HG03025 (cell line): ENCODE results near the gene ABHD16A.
"Not testable (repeated sequence)": the region's sequence is repeated elsewhere in the genome, so short reads cannot be mapped to it uniquely, and the experiment has no call there.

ENCODE experiments used
- ATAC-seq: cut with Tn5 transposase; IDR thresholded peaks from one replicate; pipeline ENCODE4 v1.9.1; 2021; ENCODE audit warnings: mild to moderate bottlenecking, moderate library complexity; ENCODE audit not compliant: unreplicated experiment, low FRiP score

Gene ABHD16A

DNA sequence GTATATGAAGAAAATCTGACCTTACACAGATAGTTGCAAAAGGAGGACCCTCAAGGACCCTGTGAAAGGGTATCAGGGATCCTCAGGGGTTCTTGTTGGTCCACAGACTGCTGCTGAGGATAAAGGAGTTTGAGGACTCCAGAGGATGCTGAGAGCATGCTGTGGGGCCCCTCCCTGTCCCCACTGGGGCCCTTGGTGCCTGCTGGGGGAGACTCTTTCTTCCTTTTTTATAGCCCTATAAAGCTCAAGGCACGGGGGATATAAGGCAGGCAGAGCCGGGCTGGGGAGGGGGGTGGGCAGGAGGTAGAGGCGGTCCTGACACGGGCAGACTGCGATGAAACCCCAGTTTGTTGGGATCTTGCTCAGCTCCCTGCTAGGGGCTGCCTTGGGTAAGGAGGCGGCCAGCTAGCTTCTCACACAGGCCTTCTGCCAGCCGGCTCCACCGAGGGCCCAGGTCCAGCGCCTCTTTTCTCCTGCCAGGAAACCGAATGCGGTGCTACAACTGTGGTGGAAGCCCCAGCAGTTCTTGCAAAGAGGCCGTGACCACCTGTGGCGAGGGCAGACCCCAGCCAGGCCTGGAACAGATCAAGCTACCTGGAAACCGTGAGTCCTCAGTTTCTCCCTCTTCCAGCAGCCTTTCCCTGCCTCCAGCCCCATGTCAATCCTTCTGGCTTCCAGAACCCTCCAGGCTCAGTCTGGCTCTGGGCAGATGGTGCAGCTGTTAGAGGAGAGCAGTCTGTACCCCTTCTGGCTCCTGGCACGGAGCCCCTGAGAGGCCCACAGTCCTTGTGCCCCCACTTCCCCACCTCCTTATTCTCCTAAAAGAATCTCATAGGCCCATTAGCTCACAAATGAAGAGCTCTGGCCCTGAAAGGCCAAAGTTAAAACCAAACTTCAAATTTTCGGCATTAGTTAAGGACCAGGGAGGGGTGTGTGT, 12.2 kb upstream of the ABHD16A start, which contains the start of gene LY6G6D:
LY6G6D (plus strand) TSS at position 327 of the 937 bp plus-strand sequence; CDS start at position 335, 8 bp downstream.
- no peak for ATAC-seq

- no peak for ATAC-seq
These were observed 11.0 kb upstream of the ABHD16A start for GRCh38 chr6:31713991-31714684.

DNA sequence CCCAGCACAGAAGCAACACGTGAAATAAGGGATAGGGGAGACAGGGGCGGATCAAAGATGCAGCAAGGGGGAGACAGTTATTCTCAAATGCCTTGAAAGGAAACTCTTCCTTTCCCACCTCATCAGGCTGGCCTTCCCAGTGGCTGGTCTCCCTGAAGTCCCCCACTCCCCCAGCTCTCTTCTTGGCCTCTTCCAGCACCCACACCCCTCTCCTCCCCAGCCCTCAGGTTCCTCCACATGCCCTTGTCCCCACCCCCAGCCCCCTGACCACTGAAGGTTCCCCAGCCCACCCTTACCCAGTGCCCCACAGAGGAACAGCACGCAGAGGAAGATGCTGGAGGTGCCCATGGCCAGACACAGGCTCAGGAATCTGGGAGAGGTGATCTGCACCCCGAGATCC, 10.3 kb upstream of the ABHD16A start:
- no peak for ATAC-seq

DNA sequence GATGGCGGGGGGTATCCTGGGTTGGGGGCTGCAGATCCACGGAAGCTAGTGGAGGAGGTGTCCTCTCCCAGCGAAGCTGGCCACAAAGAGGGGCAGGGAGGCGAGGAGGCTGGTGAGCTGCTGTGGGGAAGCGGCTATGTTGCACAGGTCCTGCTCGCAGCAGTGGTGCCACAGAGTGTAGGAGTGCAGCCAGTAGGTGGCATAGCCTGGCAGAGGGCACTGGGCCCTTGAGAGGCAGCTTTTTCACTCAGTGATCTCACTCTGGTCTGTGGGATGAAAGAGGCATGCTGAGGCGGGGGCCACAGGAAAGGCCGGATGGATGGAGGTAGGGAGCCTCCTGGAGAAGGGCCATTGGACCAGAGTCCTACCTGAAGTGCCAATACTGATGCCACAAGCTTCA, 9.2 kb upstream of the ABHD16A start:
- no peak for ATAC-seq

DNA sequence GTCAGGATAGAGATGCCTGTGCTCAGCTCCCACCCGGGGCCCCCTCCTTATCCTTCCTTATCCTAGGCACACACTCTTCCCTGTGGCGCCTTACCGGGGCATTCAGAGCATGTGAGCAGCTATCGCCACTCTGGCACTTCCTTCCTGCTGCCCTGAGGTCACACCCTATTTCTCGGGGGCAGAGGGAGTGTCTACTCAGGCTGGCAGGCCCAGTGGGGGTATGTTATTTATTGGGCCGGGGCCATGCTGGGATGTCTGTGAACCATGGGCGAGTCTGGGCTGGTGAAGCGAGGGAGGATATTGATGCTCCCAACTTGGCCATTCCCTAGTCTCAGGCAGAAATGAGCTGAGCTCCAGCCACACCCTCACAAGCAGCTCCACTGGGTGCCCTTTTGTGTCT, 8.1 kb upstream of the ABHD16A start:
- no peak for ATAC-seq

- ATAC-seq, result no peak
These were observed 7.5 kb upstream of the ABHD16A start for GRCh38 chr6:31710523-31711219.

DNA sequence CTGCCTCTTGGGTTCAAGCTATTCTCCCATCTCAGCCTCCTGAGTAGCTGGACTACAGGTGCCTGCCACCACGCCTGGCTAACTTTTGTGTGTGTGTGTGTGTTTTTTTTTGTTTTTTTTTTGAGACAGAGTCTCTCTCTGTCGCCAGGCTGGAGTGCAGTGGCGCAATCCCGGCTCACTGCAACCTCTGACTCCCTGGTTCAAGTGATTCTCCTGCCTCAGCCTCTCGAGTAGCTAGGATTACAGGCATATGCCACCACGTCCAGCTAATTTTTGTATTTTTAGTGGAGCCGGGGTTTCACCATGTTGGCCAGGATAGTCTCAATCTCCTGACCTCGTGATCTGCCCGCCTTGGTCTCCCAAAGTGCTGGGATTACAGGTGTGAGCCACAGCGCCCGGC, 6.0 kb upstream of the ABHD16A start:
- ATAC-seq, result not testable (repeated sequence)

- ATAC-seq, result no peak
These were observed 5.1 kb upstream of the ABHD16A start for GRCh38 chr6:31708224-31708623.

DNA sequence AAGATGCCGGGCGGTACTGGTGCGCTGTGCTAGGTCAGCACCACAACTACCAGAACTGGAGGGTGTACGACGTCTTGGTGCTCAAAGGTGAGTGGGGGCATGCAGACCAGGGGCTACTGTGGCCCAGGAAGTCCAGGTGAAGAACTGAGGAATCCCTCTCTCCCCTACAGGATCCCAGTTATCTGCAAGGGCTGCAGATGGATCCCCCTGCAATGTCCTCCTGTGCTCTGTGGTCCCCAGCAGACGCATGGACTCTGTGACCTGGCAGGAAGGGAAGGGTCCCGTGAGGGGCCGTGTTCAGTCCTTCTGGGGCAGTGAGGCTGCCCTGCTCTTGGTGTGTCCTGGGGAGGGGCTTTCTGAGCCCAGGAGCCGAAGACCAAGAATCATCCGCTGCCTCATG, 4.6 kb upstream of the ABHD16A start:
- no peak for ATAC-seq

GRCh38 chr6:31706599-31706998, 3.5 kb upstream of the ABHD16A start, which contains the start of gene LY6G6F:
TSS of gene LY6G6F (plus strand) at chr6:31706866. CDS start at chr6:31706907, 41 bp downstream.
- no peak for ATAC-seq

DNA sequence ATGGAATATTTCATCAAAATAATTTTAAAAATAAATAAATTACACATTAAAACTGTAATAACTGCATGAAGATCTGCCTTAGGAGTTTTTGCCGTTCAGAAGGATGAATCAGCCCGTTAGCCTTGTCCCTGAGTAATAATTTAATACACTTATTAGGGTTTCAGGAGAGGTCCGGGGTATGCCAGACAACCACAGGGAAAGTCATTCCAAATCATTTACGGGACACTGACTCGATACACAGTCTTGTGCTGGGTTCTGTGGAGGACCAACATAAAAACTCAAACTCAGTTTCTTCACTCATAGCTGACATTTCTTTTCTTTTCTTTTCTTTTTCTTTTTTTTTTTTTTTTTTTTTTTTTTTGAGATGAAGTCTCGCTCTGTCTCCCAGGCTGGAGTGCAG, 2.8 kb upstream of the ABHD16A start:
- ATAC-seq, result no peak

GRCh38 chr6:31702405-31702818, 712 bp downstream of the ABHD16A start:
- ATAC-seq, result no peak

DNA sequence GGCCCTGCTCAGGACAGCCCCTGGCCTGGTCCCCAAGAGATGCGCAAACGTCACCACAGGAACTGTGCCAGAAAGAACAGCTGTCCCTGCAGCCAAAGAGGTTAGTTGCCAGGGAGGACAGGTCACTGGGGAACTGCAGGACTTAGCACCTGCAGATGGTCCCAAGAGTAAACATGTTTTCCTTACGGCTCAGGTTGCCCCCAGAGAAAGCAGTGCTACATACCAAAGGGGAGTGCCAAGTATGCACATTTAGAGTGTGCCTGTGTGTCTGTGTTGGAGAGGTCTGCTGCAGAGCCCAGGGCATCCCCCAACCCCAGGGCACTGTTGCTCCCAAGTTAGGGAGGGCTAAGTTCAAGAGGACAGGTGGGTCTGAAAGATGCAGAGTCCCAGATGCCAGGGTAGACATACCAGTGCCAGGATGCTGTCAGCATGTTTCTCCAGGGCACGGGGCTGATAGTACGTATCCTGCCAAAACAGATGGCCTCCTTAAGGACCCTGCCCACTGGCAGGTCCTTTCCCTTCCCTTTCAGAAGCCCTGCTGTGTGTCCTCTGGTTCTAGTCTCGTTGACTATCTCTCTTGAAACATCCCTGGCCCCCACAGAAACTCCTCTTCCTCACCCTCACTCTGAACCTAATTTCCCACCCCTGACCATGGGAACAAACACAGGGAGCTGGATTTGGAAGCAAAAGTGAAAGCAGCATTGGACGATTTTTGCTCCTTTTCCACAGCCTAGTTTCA, 1.3 kb downstream of the ABHD16A start:
- ATAC-seq, result no peak

DNA sequence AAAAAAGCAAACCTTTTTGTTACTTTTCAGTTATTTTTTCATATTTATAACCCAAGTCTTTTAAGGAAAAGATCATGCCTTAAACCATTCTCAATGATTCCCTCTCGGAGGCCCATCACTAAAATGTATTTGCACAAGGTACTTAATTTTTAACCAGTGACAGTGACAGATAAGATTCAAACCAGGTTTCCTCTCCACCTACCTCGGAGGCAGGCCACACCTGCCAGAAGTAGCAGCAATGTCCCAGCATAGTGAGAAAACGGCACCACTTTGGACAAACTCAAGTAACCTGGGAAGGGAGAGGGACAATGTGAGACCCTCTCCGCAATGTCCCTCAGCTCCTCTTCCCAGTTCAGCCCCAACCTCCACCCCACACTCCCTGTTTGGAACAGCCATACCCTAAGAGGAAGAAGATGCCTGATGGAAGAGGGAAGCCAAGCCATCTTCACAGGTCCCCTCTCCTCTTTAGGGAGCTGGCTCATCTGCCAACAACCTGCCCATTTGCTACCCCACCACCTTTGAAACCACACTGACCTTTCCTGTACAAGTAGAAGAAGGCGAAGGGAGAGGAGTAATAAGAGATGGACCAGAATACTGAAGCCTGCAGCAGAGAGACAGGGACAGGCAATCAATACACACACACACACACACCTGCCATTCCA, 2.3 kb downstream of the ABHD16A start:
- no peak for ATAC-seq

GRCh38 chr6:31697555-31697954, 5.6 kb downstream of the ABHD16A start:
- no peak for ATAC-seq

- no peak for ATAC-seq
These were observed 9.6 kb downstream of the ABHD16A start for GRCh38 chr6:31693535-31693934.

- ATAC-seq, result no peak
These were observed 10.2 kb downstream of the ABHD16A start for GRCh38 chr6:31692886-31693285.

- ATAC-seq, result no peak
These were observed 10.8 kb downstream of the ABHD16A start for GRCh38 chr6:31692353-31692752.

DNA sequence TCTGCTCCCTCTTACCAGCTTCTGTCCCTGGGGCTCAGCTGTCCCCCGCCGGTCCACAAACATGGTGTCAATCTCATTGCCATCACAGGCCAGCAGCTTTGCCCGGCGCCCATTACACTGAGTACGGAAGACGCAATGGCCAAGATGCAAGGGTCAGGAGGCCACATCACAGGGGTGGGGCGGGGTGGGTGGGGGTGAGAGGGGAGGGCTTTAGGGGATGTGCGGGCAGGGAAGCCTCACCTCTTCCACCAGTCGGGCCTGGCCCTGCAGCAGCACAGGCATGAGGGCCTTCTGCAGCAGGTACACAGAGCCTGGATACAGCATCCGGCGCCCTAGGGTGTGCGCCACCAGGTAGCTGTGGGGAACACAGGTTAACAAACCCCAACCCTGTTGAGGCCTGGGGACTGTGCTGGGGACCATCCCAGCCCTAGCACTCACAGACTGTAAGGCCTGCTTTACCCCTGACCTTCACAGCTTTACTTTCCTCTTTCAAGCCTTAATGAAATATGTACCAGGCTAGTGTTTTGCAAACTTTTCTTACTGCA, 11.5 kb downstream of the ABHD16A start:
- ATAC-seq, result no peak
